Effector memory CD8-positive, alpha-beta T cell (primary cell): Measurements from ENCODE around the gene SIGLEC12.
"Not testable (repeated sequence)": the region's sequence is repeated elsewhere in the genome, so short reads cannot be mapped to it uniquely, and the experiment has no call there.

Source experiments
- ATAC-seq: fragments of 150-1000 bp; cut with Tn5 transposase; replicated peaks from 2 replicates; pipeline ENCODE4 v1.10.0; 2021; ENCODE audit warnings: mild to moderate bottlenecking, moderate library complexity
- DNase-seq, 3 experiments: peaks; one replicate each; pipeline ENCODE4 v3.0.0; 2021
- H3K27ac Mint-ChIP-seq, 2 donors: one replicate each; pipeline ENCODE4 v1.8.0; 2022; ENCODE audit warnings: mild to moderate bottlenecking in 2 of 2, mixed read lengths in 2 of 2, moderate library complexity in 2 of 2
- H3K27me3 Mint-ChIP-seq, 2 donors: one replicate each; pipeline ENCODE4 v1.8.0; 2022; ENCODE audit warnings: mixed read lengths in 2 of 2
- H3K36me3 Mint-ChIP-seq: one replicate; pipeline ENCODE4 v1.8.0; 2022; ENCODE audit warnings: mild to moderate bottlenecking, moderate library complexity, mixed read lengths; ENCODE audit not compliant: insufficient read depth
- H3K4me1 Mint-ChIP-seq, 2 donors: one replicate each; pipeline ENCODE4 v1.8.0; 2022; ENCODE audit warnings: low read depth in 2 of 2, mixed read lengths in 2 of 2
- H3K4me3 Mint-ChIP-seq, 2 donors: one replicate each; pipeline ENCODE4 v1.8.0; 2022; ENCODE audit warnings: mild to moderate bottlenecking in 2 of 2, mixed read lengths in 2 of 2, moderate library complexity in 2 of 2
- H3K9me3 Mint-ChIP-seq, 2 donors: one replicate each; pipeline ENCODE4 v1.8.0; 2022; ENCODE audit warnings: mixed read lengths in 2 of 2

Gene SIGLEC12

DNA sequence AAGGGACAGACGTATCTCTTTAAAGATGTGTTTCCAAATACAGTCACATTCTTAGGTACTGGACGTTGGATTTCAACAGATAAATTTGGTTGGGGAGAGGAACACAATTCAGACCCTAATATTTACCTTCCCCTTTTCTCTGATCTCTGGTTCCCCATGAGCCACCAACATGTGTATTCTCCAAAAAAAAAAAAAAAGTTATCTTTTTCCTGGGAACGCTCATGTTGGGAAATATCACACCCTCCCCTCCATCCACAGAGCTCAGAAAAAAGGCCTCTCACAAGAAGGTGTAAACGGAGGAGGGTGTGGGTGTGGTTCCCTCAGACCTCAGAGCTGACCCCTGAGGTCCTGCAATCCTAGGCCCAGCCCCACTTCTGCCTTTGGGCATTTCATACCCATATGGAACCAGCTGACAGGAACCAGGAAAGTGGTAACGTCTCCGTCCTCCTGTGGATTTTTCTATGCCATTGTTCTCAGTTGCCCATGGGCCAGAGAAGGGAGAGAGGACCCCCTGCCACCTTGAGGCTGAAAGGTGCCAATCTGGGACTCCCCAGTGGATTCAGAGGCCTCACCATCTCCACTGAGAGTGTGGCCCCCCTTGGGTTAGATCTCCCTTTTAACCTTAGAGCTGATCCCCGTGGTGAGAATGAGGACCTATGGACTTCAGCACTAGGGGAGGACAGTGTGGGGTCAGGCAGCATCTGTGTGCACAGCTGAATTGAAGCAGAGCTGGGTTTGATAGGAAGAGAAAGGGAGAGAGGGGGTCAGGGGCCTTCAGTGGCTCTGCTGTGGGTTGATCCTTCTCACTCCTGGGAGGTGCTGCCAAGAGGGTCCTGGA lies 8.4 kb upstream of the SIGLEC12 start:
- H3K27ac Mint-ChIP-seq, result no peak overlapping the region
- no peaks in the 10 kb centered on the region for H3K9me3 Mint-ChIP-seq
- H3K27me3 Mint-ChIP-seq, result peaks cover 38 to 47% of the 10 kb centered on the region in 2 donors
- no peak overlapping the region for H3K4me3 Mint-ChIP-seq
- no peaks in the 10 kb centered on the region for H3K36me3 Mint-ChIP-seq
- no peak for ATAC-seq
- H3K4me1 Mint-ChIP-seq, result no peaks in the 10 kb centered on the region
- no peak for DNase-seq

DNA sequence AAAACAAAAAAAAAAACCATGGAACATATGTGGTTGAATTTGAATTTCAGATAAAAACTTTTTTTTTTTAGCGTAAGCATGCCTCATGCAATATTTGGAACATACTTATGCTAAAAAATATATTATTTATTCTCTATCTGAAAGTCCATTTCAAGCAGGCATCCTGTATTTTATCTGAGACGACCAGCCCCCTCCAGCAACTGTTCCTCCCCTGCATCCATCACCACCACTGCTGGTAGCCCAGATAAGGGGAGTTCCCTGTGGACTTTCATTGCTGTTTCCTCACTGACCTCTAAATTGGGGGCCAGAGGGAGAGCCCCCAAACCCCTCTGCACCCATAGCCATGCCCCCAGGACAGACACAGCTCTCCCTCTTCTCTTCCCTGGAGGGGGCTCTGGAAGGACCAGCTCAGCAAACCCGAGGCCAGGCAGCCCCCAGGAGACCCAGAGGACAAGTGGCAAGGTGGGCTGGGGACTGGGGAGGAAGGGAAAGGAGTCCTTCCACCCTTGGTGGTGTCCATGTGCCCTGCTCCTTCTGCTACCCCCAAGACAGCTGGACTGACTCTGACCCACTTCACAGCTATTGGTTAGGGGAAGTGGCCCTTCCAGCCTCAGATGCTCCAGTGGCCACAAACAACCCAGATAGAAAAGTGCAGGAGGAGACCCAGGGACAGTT lies 6.6 kb upstream of the SIGLEC12 start:
- no peaks in the 10 kb centered on the region for H3K9me3 Mint-ChIP-seq
- no peak overlapping the region for H3K27ac Mint-ChIP-seq
- DNase-seq (no peak), ATAC-seq (no peak)
- H3K36me3 Mint-ChIP-seq, result no peaks in the 10 kb centered on the region
- H3K27me3 Mint-ChIP-seq, result peaks cover 39 to 47% of the 10 kb centered on the region in 2 donors
- H3K4me3 Mint-ChIP-seq, result no peak overlapping the region
- no peaks in the 10 kb centered on the region for H3K4me1 Mint-ChIP-seq

GRCh38 chr19:51507640-51508058 lies 6.0 kb upstream of the SIGLEC12 start:
- no peak for ATAC-seq
- DNase-seq, result no peak

GRCh38 chr19:51507192-51507591 lies 5.6 kb upstream of the SIGLEC12 start:
- no peaks in the 10 kb centered on the region for H3K4me1 Mint-ChIP-seq
- H3K27me3 Mint-ChIP-seq, result peaks cover 39 to 49% of the 10 kb centered on the region in 2 donors
- ATAC-seq (no peak), DNase-seq (no peak)
- H3K36me3 Mint-ChIP-seq, result no peaks in the 10 kb centered on the region
- no peaks in the 10 kb centered on the region for H3K9me3 Mint-ChIP-seq
- no peak overlapping the region for H3K27ac Mint-ChIP-seq
- H3K4me3 Mint-ChIP-seq, result no peak overlapping the region

More at GRCh38 chr19:51507640-51508058, 6.0 kb upstream of the SIGLEC12 start:
- no peaks in the 10 kb centered on the region for H3K4me1 Mint-ChIP-seq
- H3K27ac Mint-ChIP-seq, result no peak overlapping the region
- H3K9me3 Mint-ChIP-seq, result no peaks in the 10 kb centered on the region
- H3K36me3 Mint-ChIP-seq, result no peaks in the 10 kb centered on the region
- H3K27me3 Mint-ChIP-seq, result peaks cover 39 to 47% of the 10 kb centered on the region in 2 donors
- H3K4me3 Mint-ChIP-seq, result no peak overlapping the region

DNA sequence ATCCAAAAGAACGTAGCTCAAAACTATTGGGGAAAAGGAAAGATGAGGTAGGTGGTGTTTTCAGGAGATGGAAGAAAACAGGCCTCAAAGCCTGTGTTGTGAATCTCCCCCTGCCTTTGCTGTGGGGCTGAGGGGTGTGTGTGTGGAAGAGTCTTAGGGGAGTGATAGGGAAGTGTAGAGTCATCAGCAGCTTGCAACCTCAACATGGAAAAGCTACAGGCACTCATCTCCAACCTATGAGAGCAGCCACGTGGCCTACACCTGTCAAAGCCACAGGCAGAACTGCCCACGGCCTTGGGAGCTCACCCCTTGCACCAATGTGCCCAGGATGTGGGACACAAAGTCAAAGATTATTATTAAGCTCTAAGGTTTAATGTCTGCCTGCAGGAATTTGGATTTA lies 4.3 kb upstream of the SIGLEC12 start:
- no peaks in the 10 kb centered on the region for H3K36me3 Mint-ChIP-seq
- H3K4me3 Mint-ChIP-seq, result no peak overlapping the region
- no peak for DNase-seq
- H3K4me1 Mint-ChIP-seq, result peaks cover 0 to 6% of the 10 kb centered on the region in 2 donors
- no peaks in the 10 kb centered on the region for H3K9me3 Mint-ChIP-seq
- peaks cover 26 to 49% of the 10 kb centered on the region in 2 donors for H3K27me3 Mint-ChIP-seq
- ATAC-seq, result no peak
- H3K27ac Mint-ChIP-seq, result no peak overlapping the region

DNA sequence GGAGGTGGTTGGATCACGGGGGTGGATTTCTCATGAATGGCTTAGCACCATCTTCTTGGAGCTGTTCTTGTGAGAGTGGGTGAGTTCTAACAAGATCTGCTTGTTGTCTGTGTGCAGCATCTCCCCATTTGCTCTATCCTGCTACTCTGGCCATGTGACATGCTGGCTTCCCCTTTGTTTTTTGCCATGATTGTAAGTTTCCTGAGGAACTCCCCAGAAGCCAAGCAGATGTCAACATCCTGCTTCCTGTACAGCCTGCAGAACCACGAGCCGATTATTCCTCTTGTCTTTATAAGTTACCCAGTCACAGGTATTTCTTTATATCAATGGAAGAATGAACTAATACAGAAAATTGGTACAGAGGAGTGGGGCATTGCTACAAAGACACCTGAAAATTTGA lies 2.3 kb upstream of the SIGLEC12 start:
- H3K36me3 Mint-ChIP-seq, result no peaks in the 10 kb centered on the region
- DNase-seq (no peak), ATAC-seq (no peak)
- no peaks in the 10 kb centered on the region for H3K9me3 Mint-ChIP-seq
- peaks cover 0 to 6% of the 10 kb centered on the region in 2 donors for H3K4me1 Mint-ChIP-seq
- no peak overlapping the region for H3K27ac Mint-ChIP-seq
- H3K4me3 Mint-ChIP-seq, result no peak overlapping the region
- H3K27me3 Mint-ChIP-seq, result peaks cover 19 to 43% of the 10 kb centered on the region in 2 donors

DNA sequence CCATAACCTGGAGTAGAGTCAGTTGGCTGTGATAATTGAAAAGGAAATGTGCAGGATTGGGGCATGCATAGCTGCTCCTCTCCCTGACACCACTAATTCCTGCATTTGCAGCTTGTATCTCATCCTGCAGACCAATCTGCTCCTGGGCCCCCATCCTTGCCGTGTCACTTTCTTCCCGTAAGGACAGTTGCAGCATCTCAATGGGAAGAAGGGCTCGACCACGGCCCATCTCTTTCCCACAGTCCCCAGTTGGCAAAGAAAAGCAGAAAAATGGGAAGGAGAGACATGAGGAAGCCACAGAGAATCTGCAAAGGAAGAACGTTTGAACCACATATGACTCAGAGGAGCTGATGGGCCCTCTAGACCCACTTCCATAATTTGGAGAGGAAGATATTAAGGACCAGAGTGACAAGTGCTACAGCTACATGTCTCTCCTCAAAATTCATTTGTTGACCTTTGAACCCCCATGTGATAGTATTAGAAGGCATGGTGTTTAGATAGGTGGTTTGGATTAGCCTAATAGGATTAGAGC lies 1.8 kb upstream of the SIGLEC12 start:
- H3K27ac Mint-ChIP-seq, result no peak overlapping the region
- no peak overlapping the region for H3K4me3 Mint-ChIP-seq
- H3K9me3 Mint-ChIP-seq, result no peaks in the 10 kb centered on the region
- no peaks in the 10 kb centered on the region for H3K36me3 Mint-ChIP-seq
- H3K27me3 Mint-ChIP-seq, result peaks cover 13 to 43% of the 10 kb centered on the region in 2 donors
- H3K4me1 Mint-ChIP-seq, result peaks cover 0 to 6% of the 10 kb centered on the region in 2 donors
- no peak for DNase-seq
- no peak for ATAC-seq

DNA sequence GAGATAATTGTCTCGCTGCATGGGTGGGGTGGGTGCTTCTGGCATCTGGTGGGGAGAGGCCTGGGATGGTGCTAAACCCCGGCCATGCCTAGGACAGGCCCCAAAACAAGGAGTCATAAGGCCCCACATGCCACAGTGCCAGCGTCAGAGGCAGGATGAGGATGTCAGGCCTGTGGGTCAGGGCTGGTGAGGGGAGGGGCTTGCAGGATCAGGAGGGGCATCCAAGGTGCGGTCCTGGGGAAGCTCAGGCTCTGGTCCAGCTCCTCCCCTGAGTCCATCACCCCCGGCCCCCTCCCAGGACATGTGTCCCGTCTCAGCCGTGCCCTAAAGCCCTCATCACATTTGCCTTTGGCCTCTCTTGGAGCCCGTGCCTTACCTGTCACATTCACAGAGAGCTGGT lies 669 bp downstream of the SIGLEC12 start:
- not testable (repeated sequence) for DNase-seq, H3K36me3 Mint-ChIP-seq, H3K9me3 Mint-ChIP-seq, H3K4me1 Mint-ChIP-seq, ATAC-seq, H3K27ac Mint-ChIP-seq, H3K4me3 Mint-ChIP-seq
- H3K27me3 Mint-ChIP-seq, result peaks cover 12 to 34% of the 10 kb centered on the region in 2 donors

GRCh38 chr19:51497666-51498065 lies 3.9 kb downstream of the SIGLEC12 start:
- DNase-seq, result no peak
- Mint-ChIP-seq H3K27ac (no peak overlapping the region), H3K4me3 (no peak overlapping the region), H3K9me3 (no peaks in the 10 kb centered on the region), H3K4me1 (peaks cover 0 to 6% of the 10 kb centered on the region in 2 donors), H3K27me3 (peaks cover 33 to 56% of the 10 kb centered on the region in 2 donors), H3K36me3 (no peaks in the 10 kb centered on the region)
- no peak for ATAC-seq

DNA sequence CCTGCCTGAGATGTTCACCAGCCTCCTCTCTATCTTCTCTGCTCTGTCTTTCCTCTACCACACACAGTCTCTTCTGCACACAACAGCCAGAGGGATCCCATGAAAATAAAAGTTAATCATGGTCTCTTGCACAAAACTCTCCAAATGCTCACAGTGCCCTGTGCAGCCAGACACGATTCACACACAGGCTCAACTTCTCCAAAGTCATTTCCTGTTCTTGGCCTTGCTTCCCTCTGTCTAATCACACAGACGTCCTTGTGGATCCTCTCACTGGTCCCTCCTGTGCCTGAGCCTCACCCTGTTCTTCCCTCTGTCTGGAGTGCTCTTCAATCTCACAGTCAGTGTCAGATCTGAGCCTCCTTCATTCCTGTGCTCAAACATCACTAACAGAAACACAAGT lies 7.8 kb downstream of the SIGLEC12 start:
- no peak overlapping the region for H3K27ac Mint-ChIP-seq

GRCh38 chr19:51491586-51491985 lies 10.0 kb downstream of the SIGLEC12 start:
- H3K27me3 Mint-ChIP-seq, result peaks cover 43 to 48% of the 10 kb centered on the region in 2 donors
- no peak overlapping the region for H3K27ac Mint-ChIP-seq

More for the DNA sequence above, 7.8 kb downstream of the SIGLEC12 start:
- DNase-seq (no peak), ATAC-seq (no peak)
- Mint-ChIP-seq H3K4me3 (no peak overlapping the region), H3K4me1 (no peaks in the 10 kb centered on the region), H3K36me3 (no peaks in the 10 kb centered on the region), H3K9me3 (no peaks in the 10 kb centered on the region), H3K27me3 (peaks cover 40 to 49% of the 10 kb centered on the region in 2 donors)

GRCh38 chr19:51490676-51491075 lies 10.9 kb downstream of the SIGLEC12 start:
- DNase-seq (no peak), ATAC-seq (no peak)
- Mint-ChIP-seq H3K4me1 (no peaks in the 10 kb centered on the region), H3K36me3 (no peaks in the 10 kb centered on the region), H3K27me3 (peaks cover 45 to 46% of the 10 kb centered on the region in 2 donors), H3K27ac (no peak overlapping the region), H3K9me3 (no peaks in the 10 kb centered on the region), H3K4me3 (no peak overlapping the region)

More at GRCh38 chr19:51491586-51491985, 10.0 kb downstream of the SIGLEC12 start:
- Mint-ChIP-seq H3K9me3 (no peaks in the 10 kb centered on the region), H3K4me1 (no peaks in the 10 kb centered on the region), H3K4me3 (no peak overlapping the region), H3K36me3 (no peaks in the 10 kb centered on the region)
- DNase-seq (no peak), ATAC-seq (no peak)

GRCh38 chr19:51489113-51489512 lies 12.5 kb downstream of the SIGLEC12 start:
- ATAC-seq, result no peak

More at GRCh38 chr19:51489113-51489512, 12.5 kb downstream of the SIGLEC12 start:
- no peaks in the 10 kb centered on the region for H3K9me3 Mint-ChIP-seq
- H3K4me1 Mint-ChIP-seq, result no peaks in the 10 kb centered on the region
- peaks cover 44 to 57% of the 10 kb centered on the region in 2 donors for H3K27me3 Mint-ChIP-seq
- no peak for DNase-seq
- no peak overlapping the region for H3K27ac Mint-ChIP-seq
- H3K4me3 Mint-ChIP-seq, result no peak overlapping the region
- H3K36me3 Mint-ChIP-seq, result no peaks in the 10 kb centered on the region
